Measurements from ENCODE around the gene FSD1L. TPM values are rescaled to one million over a fixed set of nuclear protein-coding genes. Genes with fewer than 3 reads are reported as not detected.

FSD1L gene
- total and polyA plus RNA-seq, 2 of the 13 experiments (the other 11 are each of a cell fraction or from before 2014, with no cell fraction given), result 4.1 to 5.1 TPM

DNA sequence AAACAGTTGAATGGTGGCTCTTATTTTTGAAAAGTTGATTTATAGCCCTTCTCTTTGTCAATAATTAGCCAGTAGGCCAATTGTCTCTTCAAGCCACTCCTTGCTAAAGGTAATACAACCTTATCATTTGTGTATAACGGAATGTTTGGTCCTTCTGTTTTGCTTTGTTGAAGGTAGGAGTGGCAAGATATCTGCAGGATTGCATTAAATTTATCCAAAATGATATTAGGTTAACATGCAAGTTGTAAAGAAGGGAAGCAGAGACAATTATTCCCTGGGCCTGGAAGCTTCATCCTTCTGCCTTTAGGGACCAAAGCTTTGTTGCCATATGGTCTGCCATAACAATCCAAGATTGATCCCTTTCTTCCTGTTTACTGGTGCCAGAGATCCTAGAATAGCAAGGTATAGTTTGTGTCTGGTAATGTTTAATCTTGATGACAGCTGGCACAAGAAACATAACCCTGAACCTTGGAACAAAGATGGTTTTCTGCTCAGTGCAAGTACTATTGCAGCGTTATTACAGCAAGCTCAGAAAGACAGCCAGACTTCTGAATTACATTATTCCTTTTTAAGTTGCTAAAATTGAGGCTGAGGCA, 15.5 kb upstream of the FSD1L start (continued):
- TF ChIP-seq SP5 (CRISPR knock-in tag; IDR thresholded peaks at IDR 0.05; ENCODE audit: borderline replicate concordance, low read depth), result peak; percentile 19; the same call in 1 of the 2 replicates
- peak; percentile 87; the same call in 1 of the 2 replicates for TF ChIP-seq ZNF331 (CRISPR knock-in tag; IDR thresholded peaks at IDR 0.05)
- TF ChIP-seq STAT5B (CRISPR knock-in tag; IDR thresholded peaks at IDR 0.05), result no peak
- TF ChIP-seq, protein P1, sequence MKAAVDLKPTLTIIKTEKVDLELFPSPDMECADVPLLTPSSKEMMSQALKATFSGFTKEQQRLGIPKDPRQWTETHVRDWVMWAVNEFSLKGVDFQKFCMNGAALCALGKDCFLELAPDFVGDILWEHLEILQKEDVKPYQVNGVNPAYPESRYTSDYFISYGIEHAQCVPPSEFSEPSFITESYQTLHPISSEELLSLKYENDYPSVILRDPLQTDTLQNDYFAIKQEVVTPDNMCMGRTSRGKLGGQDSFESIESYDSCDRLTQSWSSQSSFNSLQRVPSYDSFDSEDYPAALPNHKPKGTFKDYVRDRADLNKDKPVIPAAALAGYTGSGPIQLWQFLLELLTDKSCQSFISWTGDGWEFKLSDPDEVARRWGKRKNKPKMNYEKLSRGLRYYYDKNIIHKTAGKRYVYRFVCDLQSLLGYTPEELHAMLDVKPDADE (CRISPR knock-in tag; IDR thresholded peaks at IDR 0.05), result no peak
- TF ChIP-seq, protein P2, sequence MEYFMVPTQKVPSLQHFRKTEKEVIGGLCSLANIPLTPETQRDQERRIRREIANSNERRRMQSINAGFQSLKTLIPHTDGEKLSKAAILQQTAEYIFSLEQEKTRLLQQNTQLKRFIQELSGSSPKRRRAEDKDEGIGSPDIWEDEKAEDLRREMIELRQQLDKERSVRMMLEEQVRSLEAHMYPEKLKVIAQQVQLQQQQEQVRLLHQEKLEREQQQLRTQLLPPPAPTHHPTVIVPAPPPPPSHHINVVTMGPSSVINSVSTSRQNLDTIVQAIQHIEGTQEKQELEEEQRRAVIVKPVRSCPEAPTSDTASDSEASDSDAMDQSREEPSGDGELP (IDR thresholded peaks at IDR 0.05; ENCODE audit: borderline replicate concordance, low read depth), result peak; percentile 90
- TF ChIP-seq, protein P3, sequence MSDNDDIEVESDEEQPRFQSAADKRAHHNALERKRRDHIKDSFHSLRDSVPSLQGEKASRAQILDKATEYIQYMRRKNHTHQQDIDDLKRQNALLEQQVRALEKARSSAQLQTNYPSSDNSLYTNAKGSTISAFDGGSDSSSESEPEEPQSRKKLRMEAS (IDR thresholded peaks at IDR 0.05), result peak; percentile 34; the same call in 1 of the 2 replicates
- TF ChIP-seq, protein P4, sequence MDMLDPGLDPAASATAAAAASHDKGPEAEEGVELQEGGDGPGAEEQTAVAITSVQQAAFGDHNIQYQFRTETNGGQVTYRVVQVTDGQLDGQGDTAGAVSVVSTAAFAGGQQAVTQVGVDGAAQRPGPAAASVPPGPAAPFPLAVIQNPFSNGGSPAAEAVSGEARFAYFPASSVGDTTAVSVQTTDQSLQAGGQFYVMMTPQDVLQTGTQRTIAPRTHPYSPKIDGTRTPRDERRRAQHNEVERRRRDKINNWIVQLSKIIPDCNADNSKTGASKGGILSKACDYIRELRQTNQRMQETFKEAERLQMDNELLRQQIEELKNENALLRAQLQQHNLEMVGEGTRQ (IDR thresholded peaks at IDR 0.05; ENCODE audit: low read depth, low read length), result no peak
- TF ChIP-seq, protein P4 (CRISPR knock-in tag; IDR thresholded peaks at IDR 0.05; ENCODE audit: borderline replicate concordance), result no peak
- TF ChIP-seq FOXA3 (CRISPR knock-in tag; IDR thresholded peaks at IDR 0.05), result peak; percentile 90
- TF ChIP-seq, protein P5, sequence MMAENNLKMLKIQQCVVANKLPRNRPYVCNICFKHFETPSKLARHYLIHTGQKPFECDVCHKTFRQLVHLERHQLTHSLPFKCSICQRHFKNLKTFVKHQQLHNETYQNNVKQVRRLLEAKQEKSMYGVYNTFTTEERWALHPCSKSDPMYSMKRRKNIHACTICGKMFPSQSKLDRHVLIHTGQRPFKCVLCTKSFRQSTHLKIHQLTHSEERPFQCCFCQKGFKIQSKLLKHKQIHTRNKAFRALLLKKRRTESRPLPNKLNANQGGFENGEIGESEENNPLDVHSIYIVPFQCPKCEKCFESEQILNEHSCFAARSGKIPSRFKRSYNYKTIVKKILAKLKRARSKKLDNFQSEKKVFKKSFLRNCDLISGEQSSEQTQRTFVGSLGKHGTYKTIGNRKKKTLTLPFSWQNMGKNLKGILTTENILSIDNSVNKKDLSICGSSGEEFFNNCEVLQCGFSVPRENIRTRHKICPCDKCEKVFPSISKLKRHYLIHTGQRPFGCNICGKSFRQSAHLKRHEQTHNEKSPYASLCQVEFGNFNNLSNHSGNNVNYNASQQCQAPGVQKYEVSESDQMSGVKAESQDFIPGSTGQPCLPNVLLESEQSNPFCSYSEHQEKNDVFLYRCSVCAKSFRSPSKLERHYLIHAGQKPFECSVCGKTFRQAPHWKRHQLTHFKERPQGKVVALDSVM (CRISPR knock-in tag; IDR thresholded peaks at IDR 0.05), result no peak
- TF ChIP-seq, protein P6, sequence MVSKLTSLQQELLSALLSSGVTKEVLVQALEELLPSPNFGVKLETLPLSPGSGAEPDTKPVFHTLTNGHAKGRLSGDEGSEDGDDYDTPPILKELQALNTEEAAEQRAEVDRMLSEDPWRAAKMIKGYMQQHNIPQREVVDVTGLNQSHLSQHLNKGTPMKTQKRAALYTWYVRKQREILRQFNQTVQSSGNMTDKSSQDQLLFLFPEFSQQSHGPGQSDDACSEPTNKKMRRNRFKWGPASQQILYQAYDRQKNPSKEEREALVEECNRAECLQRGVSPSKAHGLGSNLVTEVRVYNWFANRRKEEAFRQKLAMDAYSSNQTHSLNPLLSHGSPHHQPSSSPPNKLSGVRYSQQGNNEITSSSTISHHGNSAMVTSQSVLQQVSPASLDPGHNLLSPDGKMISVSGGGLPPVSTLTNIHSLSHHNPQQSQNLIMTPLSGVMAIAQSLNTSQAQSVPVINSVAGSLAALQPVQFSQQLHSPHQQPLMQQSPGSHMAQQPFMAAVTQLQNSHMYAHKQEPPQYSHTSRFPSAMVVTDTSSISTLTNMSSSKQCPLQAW (CRISPR knock-in tag; IDR thresholded peaks at IDR 0.05), result peak; percentile 94
- 0 out of 2 replicates have a peak, but pooled peaks have one; percentile 12 for TF ChIP-seq ZNF136 (CRISPR knock-in tag; IDR thresholded peaks at IDR 0.05; ENCODE audit: low read depth)
- TF ChIP-seq, protein P7, sequence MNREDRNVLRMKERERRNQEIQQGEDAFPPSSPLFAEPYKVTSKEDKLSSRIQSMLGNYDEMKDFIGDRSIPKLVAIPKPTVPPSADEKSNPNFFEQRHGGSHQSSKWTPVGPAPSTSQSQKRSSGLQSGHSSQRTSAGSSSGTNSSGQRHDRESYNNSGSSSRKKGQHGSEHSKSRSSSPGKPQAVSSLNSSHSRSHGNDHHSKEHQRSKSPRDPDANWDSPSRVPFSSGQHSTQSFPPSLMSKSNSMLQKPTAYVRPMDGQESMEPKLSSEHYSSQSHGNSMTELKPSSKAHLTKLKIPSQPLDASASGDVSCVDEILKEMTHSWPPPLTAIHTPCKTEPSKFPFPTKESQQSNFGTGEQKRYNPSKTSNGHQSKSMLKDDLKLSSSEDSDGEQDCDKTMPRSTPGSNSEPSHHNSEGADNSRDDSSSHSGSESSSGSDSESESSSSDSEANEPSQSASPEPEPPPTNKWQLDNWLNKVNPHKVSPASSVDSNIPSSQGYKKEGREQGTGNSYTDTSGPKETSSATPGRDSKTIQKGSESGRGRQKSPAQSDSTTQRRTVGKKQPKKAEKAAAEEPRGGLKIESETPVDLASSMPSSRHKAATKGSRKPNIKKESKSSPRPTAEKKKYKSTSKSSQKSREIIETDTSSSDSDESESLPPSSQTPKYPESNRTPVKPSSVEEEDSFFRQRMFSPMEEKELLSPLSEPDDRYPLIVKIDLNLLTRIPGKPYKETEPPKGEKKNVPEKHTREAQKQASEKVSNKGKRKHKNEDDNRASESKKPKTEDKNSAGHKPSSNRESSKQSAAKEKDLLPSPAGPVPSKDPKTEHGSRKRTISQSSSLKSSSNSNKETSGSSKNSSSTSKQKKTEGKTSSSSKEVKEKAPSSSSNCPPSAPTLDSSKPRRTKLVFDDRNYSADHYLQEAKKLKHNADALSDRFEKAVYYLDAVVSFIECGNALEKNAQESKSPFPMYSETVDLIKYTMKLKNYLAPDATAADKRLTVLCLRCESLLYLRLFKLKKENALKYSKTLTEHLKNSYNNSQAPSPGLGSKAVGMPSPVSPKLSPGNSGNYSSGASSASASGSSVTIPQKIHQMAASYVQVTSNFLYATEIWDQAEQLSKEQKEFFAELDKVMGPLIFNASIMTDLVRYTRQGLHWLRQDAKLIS (CRISPR knock-in tag; IDR thresholded peaks at IDR 0.05), result no peak
- no peak for TF ChIP-seq ZSCAN22 (CRISPR knock-in tag; IDR thresholded peaks at IDR 0.05)
- TF ChIP-seq ZNF337 (CRISPR knock-in tag; IDR thresholded peaks at IDR 0.05; ENCODE audit: borderline replicate concordance, low read depth), result 0 out of 2 replicates have a peak, but pooled peaks have one; percentile 66
- TF ChIP-seq ZNF543 (CRISPR knock-in tag; IDR thresholded peaks at IDR 0.05), result no peak
- no peak for TF ChIP-seq ZNF788 (CRISPR knock-in tag; IDR thresholded peaks at IDR 0.05; ENCODE audit: borderline replicate concordance)

Data from HepG2 (cell line).